ENCODE data around the gene TMEM250.

DNA sequence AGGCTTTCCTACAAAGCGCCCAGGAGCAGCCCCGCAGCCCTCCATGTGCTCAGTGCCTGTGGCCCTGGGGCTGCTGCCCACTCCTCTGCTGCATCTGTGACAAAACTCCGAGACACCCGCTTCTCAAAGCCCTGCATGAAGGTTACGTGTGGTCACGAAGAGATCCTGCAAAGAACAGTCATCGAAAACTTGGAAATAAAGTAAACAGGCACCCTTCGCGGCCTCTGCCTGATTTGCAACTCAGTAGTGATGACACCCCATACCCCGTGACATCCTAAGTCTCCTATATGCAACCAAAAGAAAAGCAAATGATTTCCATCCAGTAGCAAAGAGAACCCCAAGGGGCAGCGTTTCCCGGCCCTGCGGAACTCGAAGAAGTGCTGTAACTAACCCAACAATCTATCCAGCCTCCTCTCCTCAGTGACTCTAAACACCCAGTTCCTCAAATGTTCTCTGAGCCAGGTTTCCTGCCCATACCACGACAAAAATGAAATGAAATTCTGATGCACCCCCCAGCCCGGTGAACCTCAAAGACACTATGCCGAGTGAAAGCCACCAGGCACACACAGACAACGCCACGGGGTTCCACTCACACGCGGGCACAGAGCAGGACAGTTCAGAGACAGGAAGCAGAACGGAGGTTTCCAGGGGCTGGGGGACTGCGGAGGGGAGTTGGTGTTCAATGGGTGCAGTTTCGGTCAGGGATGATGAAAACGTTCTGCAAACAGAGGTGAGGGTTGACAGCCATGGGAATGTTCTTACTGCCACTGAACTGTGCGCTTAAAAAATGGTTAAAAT, 42.6 kb downstream of the TMEM250 start:
- TF ChIP-seq, protein P1, sequence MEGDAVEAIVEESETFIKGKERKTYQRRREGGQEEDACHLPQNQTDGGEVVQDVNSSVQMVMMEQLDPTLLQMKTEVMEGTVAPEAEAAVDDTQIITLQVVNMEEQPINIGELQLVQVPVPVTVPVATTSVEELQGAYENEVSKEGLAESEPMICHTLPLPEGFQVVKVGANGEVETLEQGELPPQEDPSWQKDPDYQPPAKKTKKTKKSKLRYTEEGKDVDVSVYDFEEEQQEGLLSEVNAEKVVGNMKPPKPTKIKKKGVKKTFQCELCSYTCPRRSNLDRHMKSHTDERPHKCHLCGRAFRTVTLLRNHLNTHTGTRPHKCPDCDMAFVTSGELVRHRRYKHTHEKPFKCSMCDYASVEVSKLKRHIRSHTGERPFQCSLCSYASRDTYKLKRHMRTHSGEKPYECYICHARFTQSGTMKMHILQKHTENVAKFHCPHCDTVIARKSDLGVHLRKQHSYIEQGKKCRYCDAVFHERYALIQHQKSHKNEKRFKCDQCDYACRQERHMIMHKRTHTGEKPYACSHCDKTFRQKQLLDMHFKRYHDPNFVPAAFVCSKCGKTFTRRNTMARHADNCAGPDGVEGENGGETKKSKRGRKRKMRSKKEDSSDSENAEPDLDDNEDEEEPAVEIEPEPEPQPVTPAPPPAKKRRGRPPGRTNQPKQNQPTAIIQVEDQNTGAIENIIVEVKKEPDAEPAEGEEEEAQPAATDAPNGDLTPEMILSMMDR (IDR thresholded peaks at IDR 0.05 in 8 of 11, conservative IDR thresholded peaks at IDR 0.05 in 3 of 11) = no peak
- no peak for TF ChIP-seq POLR2A (IDR thresholded peaks at IDR 0.05)
